Neural cell (in vitro differentiated cells): ENCODE data around the gene ARHGAP24. TPM values are rescaled to one million over a fixed set of nuclear protein-coding genes. Genes with fewer than 3 reads are reported as not detected.

Experiments used
- H2AFZ ChIP-seq: fragments of 200-600, 300-800 bp; sonication (generic), shearing (Covaris generic); 2 replicates; pipeline ENCODE4 v1.6.0; 2014; ENCODE audit warnings: low read depth, mild to moderate bottlenecking, antibody characterized with exemption, low read length, moderate library complexity
- H3F3A ChIP-seq: fragments of 200-600 bp; shearing (Covaris generic); 2 replicates; pipeline ENCODE4 v1.6.1; 2016; ENCODE audit warnings: mild to moderate bottlenecking, moderate library complexity, mixed read lengths, antibody characterized with exemption, low read length; ENCODE audit not compliant: insufficient read depth, poor library complexity, severe bottlenecking
- H3K27ac ChIP-seq: fragments of 200-600, 300-800 bp; sonication (generic), shearing (Covaris generic); 2 replicates; pipeline ENCODE4 v1.5.1; 2014; ENCODE audit warnings: mild to moderate bottlenecking, low read length, moderate library complexity
- H3K27me3 ChIP-seq: fragments of 300-800, 200-600 bp; sonication (generic), shearing (Covaris generic); 2 replicates; pipeline ENCODE4 v1.6.0; 2014; ENCODE audit warnings: mild to moderate bottlenecking, low read depth, low read length, moderate library complexity; ENCODE audit not compliant: insufficient read depth
- H3K36me3 ChIP-seq: fragments of 300-800, 200-600 bp; sonication (generic), shearing (Covaris generic); 2 replicates; pipeline ENCODE4 v1.5.1; 2014; ENCODE audit warnings: mild to moderate bottlenecking, antibody characterized with exemption, low read length, moderate library complexity; ENCODE audit not compliant: insufficient read depth
- H3K4me2 ChIP-seq: fragments of 300-800, 200-600 bp; sonication (generic), shearing (Covaris generic); 2 replicates; pipeline ENCODE4 v1.6.0; 2014; ENCODE audit warnings: mild to moderate bottlenecking, low read length
- H3K4me3 ChIP-seq: fragments of 300-800, 200-600 bp; sonication (generic), shearing (Covaris generic); 2 replicates; pipeline ENCODE4 v1.5.1; 2014; ENCODE audit warnings: mild to moderate bottlenecking, low read length, moderate library complexity
- H3K79me2 ChIP-seq: fragments of 200-600 bp; shearing (Covaris generic); replicated peaks from 2 replicates; pipeline ENCODE4 v1.6.0; 2014; ENCODE audit warnings: mild to moderate bottlenecking, low read length, moderate library complexity; ENCODE audit not compliant: insufficient read depth
- H3K9ac ChIP-seq: fragments of 300-800, 200-600 bp; sonication (generic), shearing (Covaris generic); 2 replicates; pipeline ENCODE4 v1.6.1; 2016; ENCODE audit warnings: mild to moderate bottlenecking, low read length, mixed read lengths
- H3K9me2 ChIP-seq: fragments of 200-600 bp; shearing (Covaris generic); 2 replicates; pipeline ENCODE4 v1.6.1; 2016; ENCODE audit warnings: mild to moderate bottlenecking, low read length, mixed read lengths; ENCODE audit not compliant: insufficient read depth
- H3K9me3 ChIP-seq: fragments of 200-600, 300-800 bp; sonication (generic), shearing (Covaris generic); 2 replicates; pipeline ENCODE4 v1.6.1; 2016; ENCODE audit warnings: mild to moderate bottlenecking, mixed run types, low read length, moderate library complexity, mixed read lengths
- H4K20me1 ChIP-seq: fragments of 200-600 bp; shearing (Covaris generic); 2 replicates; pipeline ENCODE4 v1.6.1; 2016; ENCODE audit warnings: mild to moderate bottlenecking, mixed run types; ENCODE audit not compliant: insufficient read depth
- EP300 ChIP-seq: fragments of 450-650 bp; conservative IDR thresholded peaks from 2 replicates; pipeline ENCODE4 v1.6.1; 2014; ENCODE audit warnings: antibody characterized with exemption, mild to moderate bottlenecking, moderate library complexity; ENCODE audit not compliant: poor library complexity, severe bottlenecking
- EZH2 ChIP-seq: fragments of 200-600, 300-800 bp; shearing (Covaris generic), sonication (generic); IDR thresholded peaks from 2 replicates; pipeline ENCODE4 v1.6.1; 2014; ENCODE audit warnings: antibody characterized with exemption, low read length, borderline replicate concordance, mild to moderate bottlenecking; ENCODE audit not compliant: insufficient read depth, poor library complexity, severe bottlenecking
- MXI1 ChIP-seq: fragments of 450-650 bp; conservative IDR thresholded peaks from 2 replicates; pipeline ENCODE4 v1.6.1; 2014; ENCODE audit warnings: antibody characterized with exemption, mild to moderate bottlenecking; ENCODE audit not compliant: poor library complexity, severe bottlenecking
- POLR2AphosphoS5 ChIP-seq: IDR thresholded peaks from 2 replicates; pipeline ENCODE4 v1.6.1; 2012
- RAD21 ChIP-seq: fragments of 450-650 bp; conservative IDR thresholded peaks from 2 replicates; pipeline ENCODE4 v1.6.1; 2014; ENCODE audit warnings: antibody characterized with exemption, mild to moderate bottlenecking, moderate library complexity
- SMC3 ChIP-seq: fragments of 450-650 bp; conservative IDR thresholded peaks from 2 replicates; pipeline ENCODE4 v1.6.1; 2014; ENCODE audit warnings: antibody characterized with exemption, mild to moderate bottlenecking, moderate library complexity; ENCODE audit not compliant: poor library complexity
- TAF1 ChIP-seq: IDR thresholded peaks from 2 replicates; pipeline ENCODE4 v1.6.1; 2012; ENCODE audit warnings: low read depth
- polyA plus RNA-seq: library from polyadenylated mRNA; depleted of rRNA; stranded (reverse); fragments of >200 nt; gene quantifications from 2 replicates; pipeline ENCODE4 v1.2.3, GENCODE V29; 2014
- TF ChIP-seq, protein P1 (sequence below): fragments of 450-650 bp; IDR thresholded peaks from 2 replicates; pipeline ENCODE4 v1.5.1; 2014; ENCODE audit warnings: antibody characterized with exemption, mild to moderate bottlenecking, moderate library complexity; ENCODE audit not compliant: poor library complexity, severe bottlenecking
- TF ChIP-seq, protein P2 (sequence below): IDR thresholded peaks from 2 replicates; pipeline ENCODE4 v1.6.1; 2012; ENCODE audit warnings: borderline replicate concordance

The ARHGAP24 gene
- polyA plus RNA-seq, 1 donor from 2014 or later = 2.9 TPM

DNA sequence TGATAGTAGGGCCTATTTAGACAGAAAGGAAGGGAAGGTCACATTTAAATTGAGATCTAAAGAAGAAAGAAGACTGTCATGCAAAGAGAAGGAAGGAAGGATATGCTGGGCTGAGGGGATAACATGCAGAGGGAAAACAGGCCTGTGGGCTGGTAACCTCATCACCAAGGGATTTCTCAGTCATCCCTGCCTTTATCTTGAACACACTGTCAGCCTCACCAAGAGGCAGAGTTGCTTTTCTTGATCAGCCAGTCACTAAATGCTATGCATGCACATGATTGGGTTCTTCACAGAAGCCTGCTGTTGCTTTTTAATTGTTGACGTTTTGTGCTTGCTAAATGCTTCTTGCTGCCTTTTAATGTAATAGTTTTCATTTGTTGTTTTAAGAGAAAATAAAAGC lies 113.0 kb downstream of the ARHGAP24 start:
- H3K27me3 ChIP-seq = no peaks in the 10 kb centered on the region
- no peaks in the 10 kb centered on the region for H3K36me3 ChIP-seq
- H2AFZ ChIP-seq = no peak overlapping the region
- no peak for TF ChIP-seq MXI1
- TF ChIP-seq EZH2 = no peak
- TF ChIP-seq TAF1 = no peak
- TF ChIP-seq POLR2AphosphoS5 = no peak
- TF ChIP-seq RAD21 = no peak
- no peak for TF ChIP-seq SMC3
- TF ChIP-seq, protein P1, sequence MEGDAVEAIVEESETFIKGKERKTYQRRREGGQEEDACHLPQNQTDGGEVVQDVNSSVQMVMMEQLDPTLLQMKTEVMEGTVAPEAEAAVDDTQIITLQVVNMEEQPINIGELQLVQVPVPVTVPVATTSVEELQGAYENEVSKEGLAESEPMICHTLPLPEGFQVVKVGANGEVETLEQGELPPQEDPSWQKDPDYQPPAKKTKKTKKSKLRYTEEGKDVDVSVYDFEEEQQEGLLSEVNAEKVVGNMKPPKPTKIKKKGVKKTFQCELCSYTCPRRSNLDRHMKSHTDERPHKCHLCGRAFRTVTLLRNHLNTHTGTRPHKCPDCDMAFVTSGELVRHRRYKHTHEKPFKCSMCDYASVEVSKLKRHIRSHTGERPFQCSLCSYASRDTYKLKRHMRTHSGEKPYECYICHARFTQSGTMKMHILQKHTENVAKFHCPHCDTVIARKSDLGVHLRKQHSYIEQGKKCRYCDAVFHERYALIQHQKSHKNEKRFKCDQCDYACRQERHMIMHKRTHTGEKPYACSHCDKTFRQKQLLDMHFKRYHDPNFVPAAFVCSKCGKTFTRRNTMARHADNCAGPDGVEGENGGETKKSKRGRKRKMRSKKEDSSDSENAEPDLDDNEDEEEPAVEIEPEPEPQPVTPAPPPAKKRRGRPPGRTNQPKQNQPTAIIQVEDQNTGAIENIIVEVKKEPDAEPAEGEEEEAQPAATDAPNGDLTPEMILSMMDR = no peak
- TF ChIP-seq EP300 = no peak
- TF ChIP-seq, protein P2, sequence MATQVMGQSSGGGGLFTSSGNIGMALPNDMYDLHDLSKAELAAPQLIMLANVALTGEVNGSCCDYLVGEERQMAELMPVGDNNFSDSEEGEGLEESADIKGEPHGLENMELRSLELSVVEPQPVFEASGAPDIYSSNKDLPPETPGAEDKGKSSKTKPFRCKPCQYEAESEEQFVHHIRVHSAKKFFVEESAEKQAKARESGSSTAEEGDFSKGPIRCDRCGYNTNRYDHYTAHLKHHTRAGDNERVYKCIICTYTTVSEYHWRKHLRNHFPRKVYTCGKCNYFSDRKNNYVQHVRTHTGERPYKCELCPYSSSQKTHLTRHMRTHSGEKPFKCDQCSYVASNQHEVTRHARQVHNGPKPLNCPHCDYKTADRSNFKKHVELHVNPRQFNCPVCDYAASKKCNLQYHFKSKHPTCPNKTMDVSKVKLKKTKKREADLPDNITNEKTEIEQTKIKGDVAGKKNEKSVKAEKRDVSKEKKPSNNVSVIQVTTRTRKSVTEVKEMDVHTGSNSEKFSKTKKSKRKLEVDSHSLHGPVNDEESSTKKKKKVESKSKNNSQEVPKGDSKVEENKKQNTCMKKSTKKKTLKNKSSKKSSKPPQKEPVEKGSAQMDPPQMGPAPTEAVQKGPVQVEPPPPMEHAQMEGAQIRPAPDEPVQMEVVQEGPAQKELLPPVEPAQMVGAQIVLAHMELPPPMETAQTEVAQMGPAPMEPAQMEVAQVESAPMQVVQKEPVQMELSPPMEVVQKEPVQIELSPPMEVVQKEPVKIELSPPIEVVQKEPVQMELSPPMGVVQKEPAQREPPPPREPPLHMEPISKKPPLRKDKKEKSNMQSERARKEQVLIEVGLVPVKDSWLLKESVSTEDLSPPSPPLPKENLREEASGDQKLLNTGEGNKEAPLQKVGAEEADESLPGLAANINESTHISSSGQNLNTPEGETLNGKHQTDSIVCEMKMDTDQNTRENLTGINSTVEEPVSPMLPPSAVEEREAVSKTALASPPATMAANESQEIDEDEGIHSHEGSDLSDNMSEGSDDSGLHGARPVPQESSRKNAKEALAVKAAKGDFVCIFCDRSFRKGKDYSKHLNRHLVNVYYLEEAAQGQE = no peak
- H3K9me2 ChIP-seq = no peaks in the 10 kb centered on the region
- no peaks in the 10 kb centered on the region for H3K9me3 ChIP-seq
- no peaks in the 10 kb centered on the region for H3K79me2 ChIP-seq
- H3F3A ChIP-seq = no peaks in the 10 kb centered on the region
- no peak overlapping the region for H3K27ac ChIP-seq
- H3K4me2 ChIP-seq = no peak overlapping the region
- no peak overlapping the region for H3K4me3 ChIP-seq
- no peaks in the 10 kb centered on the region for H4K20me1 ChIP-seq
- no peak overlapping the region for H3K9ac ChIP-seq

DNA sequence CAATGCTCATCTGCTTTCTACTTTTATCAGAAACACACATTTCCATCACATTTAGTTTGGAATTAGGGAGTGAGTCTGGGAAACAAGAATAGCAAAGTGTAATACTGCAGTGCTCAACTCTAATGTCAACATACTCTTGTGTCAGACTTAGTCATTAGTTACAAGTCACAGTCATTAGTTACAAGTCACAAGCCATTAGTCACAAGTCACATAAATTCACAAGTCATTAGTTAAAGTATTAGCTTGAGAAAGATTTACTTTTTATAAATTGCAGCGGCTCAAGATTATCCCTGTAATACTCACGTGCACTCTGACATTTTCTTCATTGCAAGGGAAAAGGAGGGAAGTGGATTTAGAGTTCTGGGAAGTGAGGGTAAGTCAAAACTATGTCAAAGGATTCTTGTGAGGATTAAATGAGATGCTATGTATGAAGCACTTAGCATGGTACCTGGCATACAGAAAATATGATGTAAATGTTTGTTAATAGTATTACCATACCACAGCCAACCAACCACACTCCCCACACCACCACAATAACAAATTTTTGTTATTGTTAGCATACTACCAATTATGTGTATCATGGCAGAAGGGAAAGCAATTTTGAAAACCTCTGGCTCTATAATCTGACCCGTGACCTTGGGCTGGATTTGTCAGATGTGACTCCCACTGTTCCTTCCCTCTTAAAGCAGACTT lies 116.6 kb downstream of the ARHGAP24 start:
- Histone ChIP-seq H3K4me3 (no peak overlapping the region), H3K27ac (no peak overlapping the region)

More for the DNA sequence above, 116.6 kb downstream of the ARHGAP24 start:
- no peaks in the 10 kb centered on the region for H3K27me3 ChIP-seq
- no peak overlapping the region for H3K9ac ChIP-seq
- H4K20me1 ChIP-seq = no peaks in the 10 kb centered on the region
- H2AFZ ChIP-seq = no peak overlapping the region
- no peaks in the 10 kb centered on the region for H3K9me2 ChIP-seq
- no peaks in the 10 kb centered on the region for H3F3A ChIP-seq
- no peak overlapping the region for H3K4me2 ChIP-seq
- TF ChIP-seq RAD21 (no peak), POLR2AphosphoS5 (no peak), MXI1 (no peak), TAF1 (no peak), EP300 (no peak), SMC3 (no peak), EZH2 (no peak)
- TF ChIP-seq, protein P2 = no peak
- TF ChIP-seq, protein P1 = no peak
- no peaks in the 10 kb centered on the region for H3K9me3 ChIP-seq
- H3K36me3 ChIP-seq = no peaks in the 10 kb centered on the region
- H3K79me2 ChIP-seq = no peaks in the 10 kb centered on the region
